ELR (cell line): ENCODE measurements around the gene SIK3.

Source experiments
- DNase-seq: peaks from one replicate; pipeline ENCODE4 v3.0.0-alpha.2; 2015; ENCODE audit warnings: low read depth

Gene SIK3

GRCh38 chr11:116930177-116930576 is 168.1 kb downstream of the SIK3 start:
- no peak for DNase-seq

DNA sequence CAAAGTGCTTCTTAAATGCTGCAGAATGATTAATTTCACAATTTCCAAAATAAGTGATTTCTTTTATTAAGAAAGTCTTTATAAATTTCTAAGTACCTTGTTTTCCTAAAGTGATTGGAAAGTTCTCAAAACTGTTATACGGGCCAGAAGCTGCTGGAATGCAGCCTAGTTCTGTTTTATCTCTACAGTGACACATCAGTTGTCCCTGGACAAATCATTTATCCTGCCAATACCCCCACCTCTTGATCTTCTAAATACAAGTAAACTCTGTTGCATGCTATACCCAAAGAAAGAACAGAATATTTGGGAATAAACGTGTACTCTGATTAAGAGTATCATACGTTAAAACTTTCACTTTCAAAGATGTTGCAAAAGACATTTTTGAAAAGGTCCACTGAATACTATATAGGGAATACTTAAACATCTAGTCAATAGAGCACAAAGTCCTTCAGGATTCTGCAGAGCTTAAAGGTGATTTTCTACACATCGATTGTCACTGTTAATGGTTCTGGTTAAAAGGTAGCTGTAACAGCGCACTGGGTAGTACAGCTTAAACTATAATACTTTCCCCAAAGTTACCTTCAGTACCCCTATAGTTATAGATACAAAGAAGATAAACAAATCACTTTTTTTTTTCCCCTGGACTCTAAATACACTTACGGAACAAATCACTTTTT is 168.7 kb downstream of the SIK3 start:
- DNase-seq = no peak

DNA sequence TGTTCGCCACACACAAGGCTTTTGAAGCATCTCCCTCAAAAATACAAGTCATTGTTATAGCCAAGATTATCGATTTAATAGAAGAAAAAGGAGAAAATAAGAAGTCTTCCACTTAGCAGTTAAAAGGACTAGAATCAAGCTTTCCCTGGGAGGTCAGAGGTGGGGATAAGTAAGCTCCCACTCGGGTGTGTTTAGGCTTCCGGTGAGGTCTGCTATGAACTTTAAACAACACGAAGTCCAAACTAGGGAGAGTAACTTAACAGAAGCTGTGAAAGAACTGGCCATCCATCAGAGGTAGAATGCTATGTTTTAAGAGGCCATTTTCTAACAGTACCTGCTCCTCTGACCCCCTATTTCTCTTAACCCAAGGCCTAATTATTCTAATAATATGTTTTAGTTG is 169.4 kb downstream of the SIK3 start:
- no peak for DNase-seq

- DNase-seq = no peak
Observed at GRCh38 chr11:116928102-116928777, 170.0 kb downstream of the SIK3 start.

DNA sequence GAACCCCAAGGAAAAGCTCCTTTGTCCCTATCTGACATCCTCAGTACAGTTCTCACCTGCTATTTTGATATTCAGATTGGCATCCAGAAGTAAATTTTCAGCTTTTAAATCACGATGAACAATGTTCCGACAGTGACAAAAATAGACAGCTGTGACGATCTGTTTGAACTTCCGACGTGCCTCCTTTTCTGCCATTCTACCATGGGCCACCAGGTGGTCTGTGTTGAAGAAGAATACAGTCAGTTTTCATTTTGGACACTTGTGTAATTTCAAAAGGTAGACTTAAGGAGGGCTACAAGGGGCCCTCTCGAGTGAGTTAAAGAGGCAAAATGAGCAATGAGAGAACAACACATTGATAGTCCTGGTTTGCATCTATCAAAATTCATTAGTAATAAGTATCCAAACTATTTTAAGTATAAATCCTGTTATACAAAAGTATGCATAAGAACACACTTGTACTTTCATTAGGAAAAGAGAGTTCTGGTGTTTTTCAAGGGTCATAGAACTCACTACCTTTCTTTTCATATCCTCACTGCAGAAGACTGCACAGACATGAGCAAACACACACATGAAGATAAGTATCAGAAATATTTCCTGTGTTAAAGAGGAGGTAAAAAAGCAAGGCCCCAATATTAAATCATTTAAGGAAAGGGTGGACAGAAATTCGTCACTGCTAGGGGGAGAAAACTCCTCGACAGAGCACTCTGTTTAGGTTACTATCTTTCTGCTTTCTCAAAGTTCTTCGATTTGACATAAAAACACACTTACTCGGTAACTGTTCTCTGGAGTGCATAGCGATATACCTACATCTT is 170.9 kb downstream of the SIK3 start:
- peak; percentile 43 for DNase-seq

GRCh38 chr11:116925050-116925449 is 173.2 kb downstream of the SIK3 start:
- DNase-seq = no peak

- DNase-seq = no peak
Observed at GRCh38 chr11:116918925-116919655, 179.1 kb downstream of the SIK3 start.

DNA sequence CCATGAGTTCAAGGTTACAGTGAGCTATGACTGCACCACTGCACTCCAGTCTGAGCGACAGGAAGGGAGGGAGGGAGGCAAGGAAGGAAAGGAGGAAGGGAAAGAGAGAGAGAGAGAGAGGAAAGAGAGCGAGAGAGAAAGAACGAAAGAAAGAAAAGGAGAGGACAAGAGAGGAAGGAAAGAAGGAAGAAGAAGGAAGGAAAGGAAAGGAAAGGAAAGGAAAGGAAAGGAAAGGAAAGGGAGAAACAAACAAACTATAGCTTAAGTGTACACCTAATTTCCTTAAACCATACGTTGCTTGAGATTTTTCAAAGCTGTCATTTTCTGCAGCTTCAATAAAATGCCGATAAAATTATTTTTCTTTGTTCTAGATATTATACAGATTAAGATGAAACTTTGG is 180.6 kb downstream of the SIK3 start:
- no peak for DNase-seq

GRCh38 chr11:116916886-116917285 is 181.3 kb downstream of the SIK3 start:
- DNase-seq = no peak

- DNase-seq = no peak
Observed at GRCh38 chr11:116916052-116916451, 182.2 kb downstream of the SIK3 start.

DNA sequence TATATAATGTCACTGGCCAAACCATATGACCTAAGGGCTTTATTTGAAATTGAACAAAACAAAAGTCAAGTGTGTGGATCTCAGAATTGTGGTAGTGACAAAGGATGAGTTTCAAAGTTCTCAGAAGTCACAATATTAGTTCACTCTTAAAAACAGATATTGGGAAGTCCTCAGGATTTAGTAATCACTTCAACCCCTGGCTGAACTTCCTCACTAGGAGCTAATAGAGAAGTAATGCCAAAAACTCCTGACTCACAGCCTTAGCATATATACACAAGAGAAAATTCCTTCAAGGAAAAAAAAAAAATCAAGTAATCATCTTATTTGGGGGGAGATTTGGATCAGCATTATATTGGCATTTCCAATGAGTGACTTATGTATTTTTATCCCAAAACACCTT is 185.2 kb downstream of the SIK3 start:
- DNase-seq = peak; percentile 81

- no peak for DNase-seq
Observed at GRCh38 chr11:116911976-116912734, 186.1 kb downstream of the SIK3 start.

GRCh38 chr11:116910847-116911246 is 187.4 kb downstream of the SIK3 start:
- DNase-seq = no peak

- DNase-seq = no peak
Observed at GRCh38 chr11:116910378-116910777, 187.8 kb downstream of the SIK3 start.

DNA sequence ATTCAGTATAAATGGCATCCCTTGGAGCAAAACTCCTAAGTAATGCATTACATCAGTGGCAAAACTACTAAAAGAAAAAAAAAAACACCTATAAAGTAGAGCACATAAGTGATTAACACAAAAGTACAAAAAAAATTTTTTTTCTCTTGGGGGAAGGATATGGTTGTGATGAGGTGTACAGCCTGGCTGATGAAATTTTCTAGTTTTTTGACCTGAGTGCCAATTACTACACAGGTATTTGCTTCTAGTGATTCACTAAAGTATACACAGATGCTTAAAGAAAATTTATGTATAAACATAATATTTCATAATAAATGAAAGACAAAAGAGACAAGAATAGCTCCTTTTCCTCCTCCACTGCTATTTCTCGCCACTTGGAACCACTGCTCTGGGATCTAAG is 189.0 kb downstream of the SIK3 start:
- DNase-seq = no peak

DNA sequence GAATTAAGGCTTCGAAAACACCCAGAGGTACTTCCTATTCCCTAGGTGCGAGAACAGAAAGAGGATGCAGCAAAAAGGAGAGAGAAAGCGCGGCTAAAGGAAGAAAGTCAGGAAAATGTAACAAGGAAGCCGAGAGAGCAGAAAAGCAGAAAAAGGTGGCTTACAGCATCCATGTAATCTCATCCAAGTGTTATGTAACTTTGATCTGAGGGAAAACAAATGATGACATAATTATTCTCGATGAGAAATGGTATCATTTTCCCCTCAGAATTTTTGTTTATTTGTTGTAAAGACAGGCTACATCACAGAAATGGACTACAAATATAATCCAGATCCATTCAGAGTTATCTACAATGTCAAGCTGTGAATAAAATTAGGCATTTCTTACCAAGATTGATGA is 191.7 kb downstream of the SIK3 start:
- no peak for DNase-seq

DNA sequence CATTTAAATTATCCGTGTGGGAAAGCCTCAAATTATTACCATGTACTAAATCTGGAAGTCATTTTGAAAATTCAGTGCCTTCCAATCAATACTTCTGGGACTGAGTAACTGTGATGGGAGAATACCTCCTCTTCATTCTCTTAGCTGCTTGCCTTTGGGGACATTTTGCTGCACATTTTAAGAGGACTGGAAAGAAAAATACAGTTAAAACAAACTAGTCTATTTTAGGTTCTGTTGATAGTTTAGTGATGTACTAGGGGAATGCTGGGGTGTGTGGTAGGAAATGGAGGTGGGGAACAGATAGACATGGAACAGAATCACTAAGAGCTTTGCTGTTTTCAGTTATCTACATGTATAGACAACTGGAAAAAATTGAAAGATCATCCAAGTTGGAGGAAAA is 195.1 kb downstream of the SIK3 start:
- DNase-seq = no peak

GRCh38 chr11:116901964-116902688 is 196.1 kb downstream of the SIK3 start:
- DNase-seq = no peak

DNA sequence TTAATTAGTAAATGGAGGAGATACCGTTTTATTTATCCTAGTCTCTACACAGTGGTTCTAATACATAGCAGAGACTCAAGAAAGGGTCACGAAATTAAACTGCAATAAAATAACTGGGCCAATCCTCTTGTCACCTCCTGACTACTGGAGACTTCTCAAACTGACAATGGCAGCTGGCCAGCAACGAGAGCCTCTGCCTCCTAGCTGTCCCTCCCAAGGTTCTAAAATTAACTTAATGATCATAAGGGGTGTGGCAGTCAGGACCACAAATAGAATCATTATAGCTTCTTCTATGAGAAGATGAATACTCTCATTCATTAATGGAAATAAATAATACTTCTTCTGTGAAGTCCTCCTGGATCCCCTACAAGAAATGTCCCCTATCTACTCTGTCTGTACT is 197.0 kb downstream of the SIK3 start:
- no peak for DNase-seq

DNA sequence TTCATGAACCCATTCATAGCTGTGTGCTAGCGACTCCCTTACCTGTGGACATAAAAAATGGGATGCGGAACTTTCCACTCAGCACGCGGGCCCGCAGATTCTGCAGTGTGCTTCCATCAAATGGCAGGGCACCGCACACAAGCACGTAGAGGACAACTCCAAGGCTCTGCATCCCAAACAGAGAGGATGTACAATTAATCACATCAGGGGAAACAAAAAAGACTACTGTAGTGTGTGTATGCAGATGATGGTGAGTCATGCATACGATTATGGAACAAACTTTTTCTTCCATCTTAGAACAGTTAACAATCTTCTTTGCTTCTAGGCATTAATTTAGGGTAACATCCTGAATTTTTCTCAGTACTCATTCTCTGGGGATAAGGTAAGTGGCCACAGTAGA is 202.0 kb downstream of the SIK3 start:
- no peak for DNase-seq
